Medulla oblongata (tissue), 1 donor: ENCODE data around the gene UBE3B.
A peak's percentile ranks its signal among the peaks of the same experiment; 100 is the strongest.
"Not testable (repeated sequence)": the region's sequence is repeated elsewhere in the genome, so short reads cannot be mapped to it uniquely, and the experiment has no call there.

Source experiments
- DNase-seq: peaks from one replicate; pipeline ENCODE4 v3.0.0-alpha.2; 2015; ENCODE audit errors: extremely low spot score

The UBE3B gene

DNA sequence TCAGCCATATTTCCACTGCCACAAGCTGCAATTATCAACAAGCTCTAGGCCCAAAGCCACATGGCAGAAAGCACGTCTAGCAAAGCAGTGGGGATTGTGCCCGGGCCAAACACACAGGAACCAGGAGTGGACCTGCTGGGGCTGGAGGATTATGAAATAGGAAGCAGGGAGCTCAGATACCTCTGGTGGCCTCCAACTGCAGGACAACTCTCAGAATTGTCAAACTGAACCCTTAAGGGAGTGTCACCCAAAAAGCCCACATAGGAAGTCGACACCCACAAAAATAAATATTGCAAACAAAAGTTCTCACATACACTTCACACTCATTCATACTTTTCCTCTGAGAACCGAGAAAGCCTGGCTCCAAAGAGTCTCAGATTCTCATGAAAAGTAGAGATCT, 26.5 kb upstream of the UBE3B start:
- DNase-seq = no peak

DNA sequence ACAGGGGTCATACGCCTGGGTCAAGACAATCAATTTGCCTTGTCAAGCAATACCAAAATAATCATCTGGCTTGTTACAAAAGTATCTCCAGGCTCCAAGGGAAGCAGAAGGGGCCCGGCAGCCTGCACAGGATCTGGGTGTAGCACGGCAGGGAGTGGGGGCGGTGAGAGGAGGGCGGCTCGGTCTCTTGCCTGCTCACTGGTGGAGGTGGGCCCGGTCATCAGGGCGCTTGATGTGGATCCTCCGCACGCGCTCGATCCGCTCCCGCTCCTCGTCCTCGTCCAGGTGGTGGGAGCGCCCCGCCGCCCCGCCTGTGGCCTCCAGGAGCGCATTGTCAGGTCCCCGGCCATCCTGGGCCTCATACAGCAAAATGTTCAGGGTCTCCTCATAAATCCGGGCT, 26.0 kb upstream of the UBE3B start:
- DNase-seq = no peak

DNA sequence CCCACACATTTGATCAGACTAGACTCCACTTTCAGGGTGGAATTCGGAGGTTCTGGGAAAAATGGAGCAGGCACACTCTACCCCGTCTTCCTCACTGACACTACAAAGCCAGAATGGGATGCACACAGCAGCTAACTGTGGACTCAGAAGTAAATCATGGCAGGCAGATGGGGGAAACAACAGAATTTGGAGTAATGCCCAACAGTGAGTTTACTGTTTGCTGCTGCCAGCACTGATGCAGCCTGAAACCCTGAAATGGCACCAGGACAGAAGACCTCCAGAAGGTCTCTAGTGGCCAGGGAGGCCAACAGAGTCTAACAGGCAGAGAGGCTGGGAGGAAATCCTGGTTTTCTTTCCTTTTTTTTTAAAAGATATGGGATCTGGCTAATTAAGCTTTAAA, 24.9 kb upstream of the UBE3B start:
- DNase-seq = no peak

DNA sequence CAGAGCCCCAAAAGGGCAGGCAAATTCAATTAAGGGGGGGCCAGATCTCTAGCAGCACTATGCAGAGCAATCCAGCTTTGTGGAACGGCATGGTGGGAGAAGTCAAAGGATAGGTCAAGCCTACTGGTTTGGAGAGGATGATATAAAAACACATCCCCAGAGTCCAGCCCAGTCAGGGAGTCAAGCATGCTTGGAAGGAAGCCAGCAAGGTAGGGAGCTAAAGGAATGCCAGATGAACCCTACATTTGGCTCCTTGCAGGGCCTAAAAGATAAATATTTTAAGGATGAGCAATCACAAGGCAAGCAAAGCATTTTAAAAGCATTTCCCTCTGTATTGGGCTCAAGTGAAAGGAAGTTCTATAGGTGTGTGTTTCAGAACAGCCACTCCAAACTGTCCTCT, 21.7 kb upstream of the UBE3B start:
- no peak for DNase-seq

DNA sequence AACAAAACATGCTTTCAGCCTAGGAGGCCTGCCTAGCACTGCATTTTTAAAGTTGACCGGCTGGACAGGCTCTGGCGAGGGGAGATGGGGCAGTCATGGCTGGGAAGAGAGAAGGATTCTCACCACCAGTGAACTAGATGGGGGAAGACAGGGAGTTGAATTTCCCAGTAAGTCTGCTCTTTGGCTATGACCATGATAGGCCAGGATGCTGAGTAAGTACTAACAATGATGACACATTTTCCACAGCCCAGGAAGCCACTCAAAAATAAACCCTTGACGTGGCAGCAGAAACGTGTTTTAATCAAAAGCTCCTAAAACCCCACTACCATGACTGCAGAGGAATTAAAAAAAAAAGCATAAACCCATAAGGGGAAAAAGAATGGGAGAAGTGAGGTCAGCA, 19.3 kb upstream of the UBE3B start:
- DNase-seq = no peak

DNA sequence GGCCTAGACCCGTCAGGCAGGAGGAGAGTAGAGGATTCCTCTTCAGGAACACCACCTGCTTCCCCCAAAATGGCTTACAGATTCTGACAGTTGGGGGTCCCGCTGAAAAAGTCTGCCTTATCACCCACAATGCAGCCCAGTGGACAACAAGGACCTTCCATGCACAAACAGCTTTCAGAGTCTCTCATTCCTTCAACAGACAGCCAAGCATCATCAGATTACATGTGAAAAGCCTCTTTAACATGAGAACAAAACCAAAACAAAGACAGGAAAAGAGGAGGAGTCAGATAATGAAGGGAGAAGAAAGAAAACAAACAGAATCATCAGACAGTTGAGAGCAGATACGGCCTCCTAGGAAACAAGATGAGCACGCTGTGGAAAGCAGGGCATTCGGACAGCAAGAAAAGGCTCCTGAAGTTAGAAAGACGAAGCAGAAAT, 18.6 kb upstream of the UBE3B start:
- peak; percentile 55 for DNase-seq

DNA sequence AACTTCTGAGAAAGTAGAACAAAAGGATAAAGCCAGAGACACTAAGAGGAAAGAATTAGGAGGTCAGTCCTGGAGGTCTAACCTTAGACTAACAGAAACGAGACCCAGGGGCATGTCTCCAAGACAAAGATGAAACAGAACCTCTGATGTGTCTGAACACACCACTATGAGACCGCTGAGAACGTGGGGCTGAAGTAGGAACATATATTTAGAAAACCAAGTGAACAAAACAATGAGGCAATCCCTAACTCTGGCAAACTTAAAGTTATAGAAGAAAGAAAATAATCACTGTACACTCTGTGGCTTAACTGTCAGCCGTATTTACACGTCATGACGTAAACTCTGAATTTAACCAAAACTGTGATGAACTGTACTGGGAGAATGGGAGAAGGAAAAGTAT, 18.2 kb upstream of the UBE3B start:
- no peak for DNase-seq

DNA sequence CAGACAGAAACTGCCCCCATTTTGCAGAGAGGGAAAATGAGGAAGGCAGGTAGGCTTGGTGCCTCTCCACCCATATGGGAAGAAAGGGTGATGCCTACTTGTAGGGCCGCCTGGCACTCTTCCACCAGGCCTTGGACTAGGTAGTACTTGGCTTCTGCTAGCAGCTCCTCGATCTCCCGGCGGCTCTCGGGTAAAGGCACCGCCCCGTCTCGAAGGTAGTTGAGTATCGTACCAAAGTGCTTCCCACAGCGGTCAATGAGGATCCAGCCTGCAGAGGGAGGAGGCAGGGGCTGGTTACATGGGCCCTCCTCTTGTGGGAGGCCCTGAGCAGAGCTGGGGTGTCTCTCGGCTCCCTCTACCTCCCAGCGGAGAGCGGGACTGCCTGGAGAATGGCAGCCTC, 16.9 kb upstream of the UBE3B start:
- no peak for DNase-seq

DNA sequence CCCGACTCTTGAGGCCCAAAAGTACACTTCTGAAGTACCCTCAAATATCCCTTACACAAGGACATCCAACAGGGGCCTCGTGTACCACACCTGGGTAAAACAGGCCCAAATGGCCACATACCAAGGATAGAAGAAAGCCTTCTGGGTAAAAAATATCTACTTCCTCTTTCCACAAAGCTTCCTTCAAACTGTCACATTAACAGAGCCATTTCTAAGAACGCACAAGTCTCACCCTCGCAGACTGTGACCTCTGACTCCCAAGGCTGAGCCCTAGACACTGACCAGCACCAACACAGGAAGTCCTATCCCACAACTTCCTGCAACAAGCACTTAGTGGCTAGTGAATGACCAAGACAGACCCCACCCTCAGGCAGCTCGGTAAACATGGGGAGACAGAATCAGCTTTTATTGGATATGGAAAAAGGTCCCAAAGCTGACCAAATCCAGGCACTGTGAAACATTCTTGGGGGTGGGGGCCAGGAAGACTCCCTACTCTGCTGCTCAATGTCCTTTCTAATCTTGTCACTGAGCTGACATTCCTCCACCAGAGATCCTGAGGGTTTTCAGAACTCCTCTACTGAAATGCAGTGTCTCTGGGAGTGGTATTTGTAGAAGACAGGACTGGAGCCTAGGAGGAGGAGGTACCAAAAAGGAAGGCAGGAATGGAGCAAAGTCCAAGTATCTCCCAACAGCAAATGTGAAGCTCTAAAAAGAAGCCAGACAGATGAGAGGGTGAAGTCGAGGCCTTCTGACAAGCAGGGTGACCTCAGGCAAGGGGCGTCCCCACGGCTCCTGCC, 16.2 kb upstream of the UBE3B start:
- peak; percentile 70 for DNase-seq

DNA sequence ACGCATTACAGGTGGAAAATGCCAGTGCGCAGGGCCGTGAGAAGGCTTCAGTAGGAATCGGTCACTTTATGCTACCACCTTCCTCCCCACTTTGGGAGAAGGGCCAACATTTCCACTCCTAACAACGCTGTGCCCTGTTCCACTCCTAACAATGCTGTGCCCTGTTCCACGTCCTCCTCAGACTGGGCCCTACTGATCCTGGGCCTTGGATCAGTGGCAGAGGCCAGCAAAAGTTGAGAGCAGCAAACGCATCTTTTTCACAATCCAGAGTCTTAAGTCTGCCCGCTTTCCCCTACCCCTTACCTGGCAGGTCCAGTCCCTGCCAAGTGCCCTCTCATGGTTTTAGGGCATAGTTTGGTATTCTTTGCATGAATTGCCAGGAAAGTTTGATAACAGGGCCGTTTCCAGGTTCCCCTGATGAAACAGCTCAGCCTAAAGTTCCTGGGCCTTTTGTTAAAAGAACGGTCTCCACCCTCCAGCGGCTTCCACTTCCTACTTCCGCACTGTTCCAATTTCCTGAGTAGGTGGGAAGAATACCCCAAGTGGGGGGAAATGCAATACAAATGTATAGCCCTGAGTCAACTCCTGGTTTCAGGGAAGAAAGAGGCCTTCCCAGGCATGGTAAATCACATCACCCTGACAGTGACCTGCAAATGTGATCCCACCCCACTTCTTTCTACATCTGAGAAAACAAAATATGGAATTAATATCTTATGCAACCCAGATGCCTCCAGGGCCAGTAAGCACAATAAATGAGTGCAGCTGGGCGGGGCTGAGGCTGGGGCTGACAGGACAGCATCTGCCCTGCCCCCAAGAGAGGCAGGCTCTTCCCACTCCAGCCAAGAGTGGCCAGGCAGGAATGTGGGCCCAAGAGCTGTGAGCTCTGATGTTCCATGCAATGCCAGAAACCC, 15.3 kb upstream of the UBE3B start:
- peak; percentile 77 for DNase-seq

DNA sequence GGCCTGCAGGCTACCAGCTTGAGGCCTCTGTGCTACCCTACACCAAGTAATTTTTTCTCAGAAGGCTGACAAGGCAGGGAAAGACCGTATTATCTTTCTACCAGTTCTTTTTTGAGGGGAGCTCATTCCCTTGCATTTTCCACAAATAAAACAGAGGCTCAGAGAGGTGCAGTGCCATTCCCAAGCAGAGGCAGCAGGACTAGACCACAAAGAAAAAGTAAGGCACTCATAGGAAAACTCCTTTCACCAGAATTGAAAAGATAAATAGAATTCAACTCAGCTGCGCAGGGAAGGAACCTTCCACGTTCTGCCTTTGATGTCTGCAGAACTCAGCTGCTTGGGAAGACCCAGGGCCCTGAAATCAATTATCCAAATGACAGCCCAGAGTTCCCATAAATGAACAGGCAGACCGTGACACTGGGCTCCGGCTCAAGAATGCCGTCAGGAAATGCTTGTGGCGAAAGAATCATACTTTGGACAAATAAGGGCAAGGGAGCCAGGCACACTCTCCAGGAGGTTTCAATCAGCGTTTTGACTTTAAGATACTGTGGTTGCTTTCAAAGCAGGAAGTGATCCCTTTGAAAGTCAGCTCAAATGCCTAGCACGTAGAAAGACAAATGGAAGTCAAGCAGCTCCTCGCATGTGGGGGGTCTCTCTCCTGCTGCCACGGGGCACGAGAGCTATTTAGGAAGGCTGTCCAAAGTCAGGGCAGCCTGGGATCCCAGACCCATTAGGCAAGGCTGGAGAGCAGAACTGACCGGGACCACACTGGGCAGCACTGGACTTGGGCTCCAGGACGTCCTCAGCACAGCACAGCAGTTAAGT, 14.4 kb upstream of the UBE3B start:
- peak; percentile 56 for DNase-seq

DNA sequence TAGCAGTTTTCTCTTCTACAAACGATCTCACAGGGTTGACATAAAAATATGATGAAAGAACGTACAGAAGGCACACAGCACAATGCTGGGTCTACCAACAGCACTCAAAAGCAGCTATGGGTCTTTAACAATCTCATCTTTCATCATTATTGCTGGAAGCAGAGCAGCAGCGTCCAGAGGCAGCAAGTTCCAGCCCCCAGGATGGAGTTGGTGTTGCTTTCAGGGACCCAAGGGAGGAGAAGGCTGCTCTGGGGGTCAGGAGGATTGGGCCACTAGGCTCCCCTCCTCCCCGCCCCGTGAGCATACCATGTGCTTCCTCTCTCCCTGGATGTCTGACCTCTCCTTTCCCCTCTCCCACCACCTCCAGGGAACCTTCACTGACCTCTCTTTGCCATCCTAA, 13.7 kb upstream of the UBE3B start:
- DNase-seq = no peak

DNA sequence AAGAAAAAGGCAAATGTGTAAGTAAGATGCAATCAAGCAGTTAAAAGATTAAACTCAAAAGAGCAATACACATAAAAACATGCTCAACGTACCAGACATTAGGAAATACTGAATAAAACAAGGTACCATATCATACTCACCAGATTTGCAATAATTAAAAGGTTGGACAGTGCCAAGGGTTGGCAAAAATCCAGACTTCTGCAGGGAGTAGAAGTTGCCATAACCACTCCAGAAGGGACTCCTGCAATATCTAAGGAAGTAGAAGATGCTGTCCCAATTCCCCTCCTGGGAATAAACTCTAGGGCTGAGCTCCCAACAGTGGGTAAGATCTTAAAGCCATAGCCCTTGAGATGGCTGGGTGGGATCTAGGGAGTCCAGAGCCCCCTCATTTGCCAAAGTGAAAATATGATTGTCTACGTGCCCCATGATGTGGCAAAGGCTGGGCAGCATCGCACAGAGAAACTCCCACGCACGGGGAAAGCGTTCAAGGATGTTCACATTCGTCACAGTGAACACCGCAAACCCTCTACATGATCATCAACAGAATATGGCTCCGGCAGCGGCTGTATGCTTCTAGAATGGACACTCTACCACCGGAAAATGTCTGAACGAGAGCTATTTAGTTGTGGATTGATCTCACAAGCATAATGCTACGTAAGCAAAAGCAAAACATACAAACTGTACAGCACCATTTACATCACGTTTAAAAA, 12.6 kb upstream of the UBE3B start:
- DNase-seq = no peak

DNA sequence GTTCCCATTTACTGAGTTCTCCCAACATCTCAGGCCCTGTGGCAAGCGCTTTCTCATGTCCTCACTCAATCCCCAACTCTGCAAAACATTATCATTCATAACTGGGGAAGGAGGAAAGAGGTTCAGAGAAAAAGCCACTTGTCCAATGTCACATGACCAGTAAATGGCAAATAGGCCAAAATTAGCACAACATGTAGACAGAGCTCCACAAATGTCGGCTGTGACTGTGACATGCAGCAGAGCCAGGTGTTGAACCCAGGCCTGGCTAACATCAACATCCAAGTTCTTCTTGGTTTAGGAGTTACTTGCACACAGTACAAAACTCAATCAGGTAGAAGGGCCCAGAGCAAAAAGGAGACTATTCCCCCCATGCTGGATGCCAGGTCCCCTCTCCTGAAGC, 11.1 kb upstream of the UBE3B start:
- no peak for DNase-seq

DNA sequence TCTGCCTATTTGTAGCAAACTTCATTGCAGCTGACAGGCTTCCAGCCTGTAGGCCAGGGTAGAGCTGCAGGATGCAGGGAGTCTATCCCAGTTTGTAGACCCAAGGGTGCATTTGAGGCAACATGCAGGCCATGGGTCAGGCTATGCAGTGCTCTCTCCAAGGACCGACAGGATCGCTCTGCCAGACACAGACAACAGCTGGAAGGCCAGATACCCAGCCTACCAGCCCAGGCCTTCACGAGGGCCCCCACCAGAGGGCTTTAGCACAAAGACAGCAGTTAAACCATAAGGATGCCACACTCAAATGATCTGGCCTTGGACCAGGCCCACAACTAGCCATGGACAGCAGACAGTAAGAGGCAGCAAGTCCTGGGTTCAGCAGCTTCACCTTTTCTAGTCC, 10.6 kb upstream of the UBE3B start:
- DNase-seq = peak; percentile 52

DNA sequence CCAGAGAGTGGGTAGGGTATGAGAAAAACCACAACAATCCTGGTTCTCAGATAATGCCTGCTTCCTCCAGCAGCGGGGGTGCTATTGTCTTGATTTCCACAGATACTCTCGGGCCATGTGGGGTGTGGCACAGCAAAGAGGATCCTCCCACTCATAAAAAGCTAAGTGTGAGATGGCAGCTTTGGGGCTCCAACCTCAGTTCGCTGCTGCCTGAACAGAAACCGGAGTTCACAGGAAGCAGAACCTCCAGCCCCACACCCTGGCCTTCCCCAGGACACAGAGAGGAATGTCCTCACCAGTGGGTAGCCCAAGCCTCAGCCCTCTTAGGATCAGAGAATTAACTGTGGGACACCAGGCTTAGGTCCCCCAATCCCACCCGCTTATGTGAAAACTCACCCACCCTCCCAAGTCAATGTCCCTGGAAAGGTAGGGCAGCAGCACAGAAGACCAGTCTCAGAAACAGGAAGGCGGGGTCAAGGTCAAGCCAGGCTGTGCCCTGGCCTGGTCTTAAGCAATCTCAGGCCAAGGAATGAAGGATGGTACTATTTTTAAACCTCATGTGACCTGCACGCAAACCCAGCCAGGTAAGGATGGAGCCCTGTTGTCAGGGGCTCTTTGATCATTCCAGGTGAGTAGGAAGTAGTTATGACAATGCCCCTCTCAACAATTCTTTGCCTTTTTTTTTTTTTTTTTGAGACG, 9.3 kb upstream of the UBE3B start:
- DNase-seq = no peak

DNA sequence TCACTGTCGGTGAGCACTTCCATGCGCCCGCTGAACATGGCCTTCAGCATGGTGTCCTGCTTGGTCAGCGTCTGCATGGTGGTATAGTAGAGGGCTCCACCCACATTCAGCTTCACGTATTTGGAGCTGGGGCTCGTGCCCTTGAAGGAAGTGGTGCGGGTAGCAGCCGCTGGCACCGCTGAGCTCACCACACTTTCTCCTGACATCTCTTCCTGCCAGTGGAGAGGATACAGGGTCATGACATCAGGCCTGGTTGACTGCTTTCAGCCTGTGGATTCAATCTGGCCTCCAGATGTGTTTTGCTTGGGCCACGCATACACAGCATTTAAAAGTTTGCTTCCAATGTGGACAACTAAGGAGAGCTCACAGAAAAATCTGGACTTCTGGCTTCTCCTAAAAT, 7.9 kb upstream of the UBE3B start:
- no peak for DNase-seq

DNA sequence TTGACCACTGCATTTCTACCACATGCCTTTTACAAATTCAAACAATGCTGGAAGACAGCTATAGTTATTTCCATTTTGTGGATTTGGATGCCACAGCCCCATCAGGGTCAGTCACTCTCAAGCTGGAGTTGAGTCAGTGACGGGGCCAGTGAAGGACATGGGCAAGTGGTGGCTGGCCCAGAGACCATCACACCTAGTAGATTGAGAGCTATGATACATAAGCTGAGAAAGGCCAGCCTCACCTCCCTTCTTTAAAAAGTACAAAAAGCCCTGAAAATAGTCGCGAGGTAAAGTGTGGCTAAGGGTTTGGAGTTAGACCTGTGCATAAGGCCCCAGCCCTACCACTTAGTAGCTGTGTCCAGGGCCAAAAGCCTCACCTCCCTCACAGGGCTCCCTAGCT, 4.4 kb upstream of the UBE3B start:
- DNase-seq = no peak

DNA sequence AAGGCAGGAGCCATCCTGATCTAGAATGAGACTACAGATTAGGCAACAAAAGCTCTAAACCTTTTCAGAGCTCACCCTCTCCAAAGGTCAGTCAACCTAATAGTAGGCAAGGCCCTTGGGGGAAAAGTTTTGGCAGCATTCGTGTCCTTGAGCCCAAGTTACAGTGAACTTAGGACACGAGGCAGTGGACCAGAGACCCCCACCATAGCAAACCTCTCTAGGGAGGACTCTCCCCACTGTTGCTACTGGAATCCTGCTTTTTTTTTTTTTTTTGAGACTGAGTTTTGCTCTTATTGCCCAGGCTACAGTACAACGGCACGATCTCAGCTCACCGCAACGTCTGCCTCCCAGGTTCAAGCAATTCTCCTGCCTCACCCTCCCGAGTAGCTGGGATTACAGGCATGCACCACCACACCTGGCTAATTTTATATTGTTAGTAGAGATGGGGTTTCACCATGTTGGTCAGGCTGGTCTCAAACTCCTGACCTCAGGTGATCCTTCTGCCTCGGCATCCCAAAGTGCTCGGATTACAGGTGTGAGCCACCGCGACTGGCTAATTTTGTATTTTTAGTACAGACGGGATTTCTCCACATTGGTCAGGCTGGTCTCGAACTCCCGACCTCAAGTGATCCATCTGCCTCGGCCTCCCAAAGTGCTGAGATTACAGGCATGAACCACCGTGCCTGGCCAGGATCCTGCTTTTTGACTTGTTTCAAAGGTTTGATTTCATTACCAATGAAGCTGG, 3.7 kb upstream of the UBE3B start:
- not testable (repeated sequence) for DNase-seq

DNA sequence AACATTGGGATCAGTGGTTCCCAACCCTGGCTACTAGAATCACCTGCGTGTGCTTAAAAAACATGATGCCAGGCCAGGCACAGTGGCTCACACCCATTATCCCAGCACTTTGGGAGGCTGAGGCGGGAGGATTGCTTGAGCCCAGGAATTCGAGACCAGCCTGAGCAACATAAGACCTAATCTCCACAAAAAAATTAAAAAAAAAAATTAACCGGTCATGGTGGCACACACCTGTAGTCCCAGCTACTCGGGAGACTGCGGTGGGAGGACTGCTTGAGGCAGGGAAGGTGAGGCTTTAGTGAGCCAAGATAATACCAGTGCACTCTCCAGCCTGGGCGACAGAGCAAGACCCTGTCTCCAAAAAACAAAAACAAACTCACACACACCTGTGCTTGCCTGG, 2.3 kb upstream of the UBE3B start:
- DNase-seq = no peak
